ENCODE measurements around the gene RBPJL.
"Not testable (repeated sequence)": the region's sequence is repeated elsewhere in the genome, so short reads cannot be mapped to it uniquely, and the experiment has no call there.

Gene RBPJL

GRCh38 chr20:45343532-45344167 lies 37.0 kb downstream of the RBPJL start:
- no peak for DNase-seq

DNA sequence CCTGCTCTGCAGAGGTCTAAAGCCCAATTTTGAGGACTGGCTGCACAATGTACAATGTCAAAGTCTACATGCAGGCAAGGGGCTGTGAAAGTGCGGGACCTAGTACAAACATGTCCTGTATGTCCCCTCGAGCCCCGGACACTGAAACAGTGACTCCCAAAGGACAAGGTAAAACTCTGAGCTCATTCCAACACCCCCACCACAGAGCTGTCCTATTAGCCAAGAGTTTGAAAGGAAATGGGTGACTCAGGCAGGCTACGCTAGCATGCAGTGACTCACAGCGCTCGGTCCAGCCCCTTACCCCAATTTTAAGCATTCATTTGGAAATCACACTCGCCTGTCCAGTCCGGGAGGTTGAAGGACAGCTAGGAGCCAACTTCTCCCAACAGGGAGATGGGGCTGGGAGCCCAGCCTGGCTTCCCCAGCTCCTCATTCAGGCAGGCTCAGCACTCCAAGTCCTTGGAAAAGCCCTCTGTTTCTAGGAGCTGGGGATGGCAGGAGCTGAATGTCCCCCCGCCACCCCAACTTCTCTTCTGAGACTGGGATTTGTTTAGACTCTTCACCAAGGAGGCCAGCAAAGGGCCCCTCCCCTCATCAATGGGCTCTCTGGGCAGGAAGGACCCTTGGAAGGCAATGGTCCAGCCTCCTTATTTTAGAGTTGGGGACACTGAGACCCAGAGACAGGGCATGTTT lies 37.7 kb downstream of the RBPJL start:
- peak; percentile 97 for DNase-seq

DNA sequence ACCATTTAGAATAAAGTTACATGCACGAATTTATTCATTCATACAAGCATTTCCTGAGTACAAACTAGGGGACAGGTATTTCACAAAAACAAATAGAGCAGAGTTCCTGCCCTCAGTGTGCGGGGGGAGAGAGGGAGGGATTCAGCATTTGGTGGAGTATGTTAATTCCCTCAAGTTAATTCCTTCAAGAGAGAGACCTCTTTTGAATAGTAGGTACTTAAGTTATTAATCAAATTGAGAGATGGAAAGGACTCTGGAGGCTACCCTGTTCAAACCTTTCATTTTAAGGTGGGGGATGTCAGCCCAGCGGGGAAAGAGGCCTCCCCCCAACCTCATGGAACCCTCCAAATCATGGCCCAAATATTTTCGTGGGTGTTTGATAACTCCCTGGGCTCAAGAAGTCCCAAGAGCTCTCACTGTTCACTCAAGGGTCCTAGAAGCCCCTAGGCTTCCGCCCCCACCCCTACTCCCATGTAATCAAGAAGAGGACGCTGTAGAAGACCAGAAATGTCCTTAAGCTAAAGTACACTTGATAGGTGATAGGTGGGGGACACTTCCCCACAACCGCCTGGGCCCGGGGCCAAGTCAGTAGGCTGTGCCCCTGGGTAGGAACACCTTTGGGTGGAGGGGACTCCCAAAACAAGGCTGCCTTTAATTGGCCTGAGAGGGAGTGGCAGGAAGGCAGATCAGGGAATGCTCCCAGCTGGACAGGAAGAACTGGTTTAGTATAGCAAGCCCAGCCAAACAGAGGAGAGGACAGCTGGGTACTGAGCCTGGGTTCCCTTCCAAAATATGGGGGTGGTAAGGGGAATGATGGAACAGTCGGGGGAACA lies 38.7 kb downstream of the RBPJL start:
- peak; percentile 69 for DNase-seq

- peak; percentile 78 for DNase-seq
Measured at GRCh38 chr20:45346291-45346718, 39.7 kb downstream of the RBPJL start.

GRCh38 chr20:45346851-45347250 lies 40.2 kb downstream of the RBPJL start:
- DNase-seq, result no peak

DNA sequence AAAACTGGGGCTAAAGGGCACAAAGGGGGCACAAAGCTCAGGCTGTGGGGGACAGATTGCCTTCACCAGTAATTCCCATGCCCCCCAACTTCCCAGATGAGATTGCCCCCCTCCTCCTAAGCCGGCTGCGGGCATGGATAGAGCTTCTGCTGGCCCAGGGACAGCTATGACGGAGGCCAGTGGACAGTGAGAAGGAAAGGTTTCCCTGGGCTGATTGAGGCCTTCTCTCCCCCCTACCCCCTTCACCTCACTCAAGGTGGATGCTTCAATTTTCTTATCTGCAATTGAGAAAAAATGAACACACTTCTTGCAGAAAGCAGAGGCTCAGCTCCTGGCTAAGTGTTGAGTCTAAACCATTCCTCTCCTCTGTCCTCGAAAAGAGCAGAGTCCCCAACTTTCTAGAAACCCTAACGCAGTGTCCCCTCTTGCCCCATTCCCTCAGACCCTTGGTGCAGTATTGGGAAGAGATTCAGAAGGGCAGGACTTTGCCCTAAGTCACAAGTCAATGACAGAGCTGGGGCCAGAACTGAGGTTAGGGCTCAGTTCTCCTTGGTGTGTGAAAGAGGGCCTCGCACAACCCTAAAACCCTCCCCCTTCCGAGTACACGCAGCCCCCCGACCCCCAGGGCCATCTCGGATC lies 40.8 kb downstream of the RBPJL start:
- no peak for DNase-seq

DNA sequence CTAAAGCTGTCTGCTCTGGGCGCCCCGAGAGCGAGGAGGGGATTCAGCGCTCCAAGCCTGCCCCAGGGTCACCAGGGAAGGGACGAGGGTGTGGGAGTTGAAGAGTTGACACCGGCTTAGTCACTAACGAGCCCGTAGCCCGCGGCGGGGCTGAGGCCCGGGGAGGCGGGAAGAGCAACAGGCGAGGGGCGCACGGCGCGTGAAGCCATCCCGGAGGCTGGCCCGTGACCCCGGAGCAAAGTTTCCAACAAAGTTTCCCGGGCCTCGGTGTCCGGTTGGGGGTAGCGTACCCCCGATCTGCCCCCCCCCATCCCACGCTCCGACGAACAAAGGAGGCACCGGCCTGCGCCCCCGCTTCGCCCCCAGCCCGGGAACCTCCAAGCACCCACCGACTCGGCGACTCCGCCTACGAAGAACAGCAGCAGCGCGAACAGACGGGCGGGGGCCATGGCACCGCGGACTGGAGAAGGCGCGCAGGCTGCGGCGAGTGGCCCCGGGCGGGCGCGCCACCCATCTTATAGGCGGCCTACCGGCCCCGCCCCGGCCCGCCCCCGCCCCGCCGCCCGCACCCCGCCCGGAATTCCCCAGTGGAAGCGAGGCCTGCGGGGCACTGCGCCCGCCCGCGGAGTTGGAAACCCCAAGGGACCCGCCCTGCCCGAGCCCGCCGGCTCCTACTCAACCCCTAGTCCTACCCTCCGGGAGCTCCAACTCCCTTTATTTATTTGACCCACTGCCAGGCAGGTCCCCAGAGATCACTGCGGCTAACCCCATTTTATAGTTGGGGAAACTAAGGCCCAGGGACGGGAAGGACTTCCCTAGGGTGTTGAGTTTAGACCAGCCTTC lies 41.5 kb downstream of the RBPJL start, which contains the start of gene SDC4:
Gene SDC4 (minus strand): TSS at position 489 of the 843 bp plus-strand sequence. CDS start 40 bp downstream, at position 449.
- peak; percentile 80 for DNase-seq

DNA sequence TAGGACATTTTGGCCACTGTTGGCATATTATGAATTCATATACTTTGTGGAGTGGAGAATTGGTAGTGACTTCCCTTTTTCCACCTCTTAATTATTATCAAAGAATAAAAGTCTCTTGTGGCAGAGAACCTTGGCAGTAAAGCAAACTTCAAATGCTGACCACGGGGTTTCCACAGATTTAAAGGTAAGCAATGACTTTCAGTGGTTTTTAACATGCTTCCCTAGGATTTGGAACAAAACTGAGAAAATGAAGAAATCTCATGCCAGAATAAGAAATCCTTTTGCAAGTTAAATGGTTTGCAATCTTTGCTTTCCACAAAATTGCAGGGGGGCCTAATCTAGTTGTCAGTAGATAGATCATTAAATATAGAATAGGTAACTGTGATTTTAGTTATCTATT lies 43.6 kb downstream of the RBPJL start:
- no peak for DNase-seq

DNA sequence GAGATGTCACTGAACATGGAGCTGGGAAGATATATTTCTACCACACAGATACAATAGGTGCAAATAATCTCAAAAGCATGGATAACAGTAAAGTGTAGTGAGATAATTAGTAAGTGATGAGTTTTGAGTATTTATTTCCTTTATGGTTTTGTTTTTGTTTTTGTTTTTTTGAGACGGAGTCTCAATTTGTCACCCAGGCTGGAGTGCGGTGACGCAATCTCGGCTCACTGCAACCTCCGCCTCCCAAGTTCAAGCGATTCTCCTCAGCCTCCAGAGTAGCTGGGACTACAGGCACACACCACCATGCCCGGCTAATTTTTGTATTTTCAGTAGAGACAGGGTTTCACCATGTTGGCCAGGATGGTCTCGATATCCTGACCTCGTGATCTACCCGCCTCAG lies 44.2 kb downstream of the RBPJL start:
- DNase-seq, result not testable (repeated sequence)

- DNase-seq, result no peak
Measured at GRCh38 chr20:45352729-45353128, 46.1 kb downstream of the RBPJL start.

DNA sequence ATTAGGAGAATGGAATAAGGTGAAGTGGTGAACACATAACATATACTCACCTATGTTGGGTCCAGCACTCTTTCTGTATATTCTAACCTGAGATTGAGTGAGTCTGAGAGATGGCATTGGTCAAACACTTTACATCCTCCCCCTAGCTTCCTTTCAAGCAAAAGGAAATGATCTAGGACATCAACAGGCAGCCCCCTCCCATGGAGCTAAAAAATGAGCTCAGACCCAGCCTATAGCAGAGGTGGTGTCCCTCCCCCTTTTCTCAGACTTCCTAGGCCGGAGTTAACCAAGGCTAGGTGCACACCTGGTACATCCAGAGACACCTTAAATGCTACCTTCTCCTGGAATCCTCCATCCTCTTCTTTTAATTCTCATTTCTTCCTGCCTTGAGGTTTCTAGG lies 47.1 kb downstream of the RBPJL start:
- no peak for DNase-seq

- DNase-seq, result no peak
Measured at GRCh38 chr20:45354423-45355208, 48.0 kb downstream of the RBPJL start.

DNA sequence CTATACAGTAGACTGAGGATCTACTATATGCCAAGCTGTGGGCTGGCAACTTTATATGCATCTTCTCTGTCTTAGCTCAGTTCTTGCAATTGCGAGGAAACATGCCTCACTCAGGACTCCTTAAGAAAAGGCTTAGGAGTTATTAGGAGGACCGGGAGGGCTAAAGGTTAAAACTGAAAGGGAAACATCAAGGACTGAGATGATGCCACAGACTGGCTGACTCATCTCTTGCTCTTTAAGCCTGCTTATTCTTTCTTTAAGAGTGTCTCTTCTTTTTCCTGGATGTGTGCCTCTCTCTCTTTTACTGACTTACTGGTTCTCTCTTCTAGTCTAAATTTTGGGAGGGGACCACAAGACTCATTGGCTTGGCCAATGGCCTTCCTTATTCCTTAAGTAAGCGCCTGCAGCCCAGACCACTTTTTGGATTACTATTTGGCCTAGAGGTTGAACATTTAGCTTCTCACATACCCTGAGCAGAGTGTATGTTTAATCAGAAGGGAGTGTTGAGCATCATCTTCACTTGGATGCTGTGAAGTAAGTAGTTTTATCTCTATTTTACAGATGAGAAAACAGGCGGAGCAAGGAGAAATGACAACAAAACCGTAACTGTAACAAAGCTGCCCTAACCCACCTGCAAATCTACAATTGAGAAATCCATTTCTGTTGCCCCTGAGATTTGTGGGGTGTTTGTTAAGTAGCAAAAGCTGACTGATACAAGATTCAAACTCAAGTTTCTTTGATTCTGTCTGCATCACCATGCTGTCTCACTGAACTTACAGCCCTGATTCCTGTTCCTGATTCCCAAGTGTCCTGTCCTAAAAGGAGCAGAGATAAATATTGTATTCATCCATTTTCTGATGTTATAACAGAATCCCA lies 48.8 kb downstream of the RBPJL start:
- peak; percentile 66 for DNase-seq

- no peak for DNase-seq
Measured at GRCh38 chr20:45358282-45359068, 51.8 kb downstream of the RBPJL start.

DNA sequence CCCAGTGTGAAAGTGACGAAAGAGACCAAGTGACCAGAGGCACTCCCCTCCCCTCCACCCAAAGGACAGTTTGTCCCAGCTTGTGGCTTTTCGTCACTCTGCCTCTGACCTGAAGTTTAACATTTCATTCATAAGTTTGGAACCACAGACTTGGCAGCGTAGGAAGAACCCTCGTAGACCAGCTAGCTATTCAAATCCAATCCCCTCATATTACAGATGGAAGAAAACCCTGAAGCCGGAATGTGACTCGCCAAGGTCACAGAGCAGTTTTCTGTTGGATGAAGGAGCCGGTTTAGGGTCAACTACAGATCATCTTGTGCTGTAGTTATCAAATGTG lies 52.4 kb downstream of the RBPJL start:
- no peak for DNase-seq

DNA sequence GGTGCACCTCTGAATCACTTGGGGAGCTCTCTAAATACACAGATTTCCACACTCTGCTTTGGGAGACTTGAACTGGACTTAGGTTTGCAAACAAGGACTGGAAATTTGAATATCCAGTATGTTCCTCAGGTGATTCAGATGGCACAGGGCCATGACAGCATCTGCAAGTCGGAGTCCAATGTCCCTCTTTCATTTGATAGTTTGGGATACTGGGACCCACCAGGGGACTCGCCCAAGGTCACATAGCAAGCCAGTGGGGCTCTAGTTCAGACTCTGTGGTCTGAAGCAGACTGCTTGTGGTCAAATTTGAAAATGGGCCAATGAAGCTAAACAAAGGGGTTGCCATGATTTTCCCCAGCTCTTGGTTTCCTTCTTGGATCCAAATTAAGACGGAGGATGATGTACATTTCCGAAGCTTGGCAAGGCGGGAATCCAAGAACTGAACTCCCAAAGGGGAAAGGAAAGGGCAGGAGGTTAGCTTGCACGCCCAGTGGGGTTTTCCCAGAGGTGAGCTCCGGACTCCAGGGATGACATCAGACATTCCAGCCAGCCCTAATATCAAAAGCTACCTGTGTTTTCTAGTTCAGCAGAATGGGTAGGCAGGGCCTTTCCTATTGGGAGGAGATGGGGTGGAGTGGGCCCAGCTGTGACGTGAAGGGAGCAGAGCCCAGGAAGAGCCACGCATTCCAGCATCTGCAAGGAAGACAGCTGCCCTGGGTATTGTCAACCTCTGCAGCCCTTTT lies 52.9 kb downstream of the RBPJL start:
- peak; percentile 94 for DNase-seq

DNA sequence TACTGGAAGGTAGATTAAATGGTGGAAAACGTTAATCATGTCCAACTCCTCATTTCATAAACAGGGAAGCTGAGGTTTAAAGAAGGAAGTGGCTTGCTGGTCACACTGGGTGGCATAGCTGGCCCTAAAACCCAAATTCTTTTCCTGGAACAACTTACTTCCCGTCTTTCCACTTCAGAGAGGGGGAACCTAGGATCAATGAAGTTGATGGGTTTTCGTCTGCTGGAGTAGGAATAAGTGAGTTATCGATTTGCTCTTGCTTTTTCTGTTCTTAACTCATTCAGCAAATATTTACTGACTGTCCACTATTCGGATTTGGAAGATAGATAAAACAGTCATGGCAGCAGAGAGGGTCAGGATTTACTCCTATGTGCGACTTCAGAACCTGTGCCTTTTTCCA lies 55.2 kb downstream of the RBPJL start:
- no peak for DNase-seq

DNA sequence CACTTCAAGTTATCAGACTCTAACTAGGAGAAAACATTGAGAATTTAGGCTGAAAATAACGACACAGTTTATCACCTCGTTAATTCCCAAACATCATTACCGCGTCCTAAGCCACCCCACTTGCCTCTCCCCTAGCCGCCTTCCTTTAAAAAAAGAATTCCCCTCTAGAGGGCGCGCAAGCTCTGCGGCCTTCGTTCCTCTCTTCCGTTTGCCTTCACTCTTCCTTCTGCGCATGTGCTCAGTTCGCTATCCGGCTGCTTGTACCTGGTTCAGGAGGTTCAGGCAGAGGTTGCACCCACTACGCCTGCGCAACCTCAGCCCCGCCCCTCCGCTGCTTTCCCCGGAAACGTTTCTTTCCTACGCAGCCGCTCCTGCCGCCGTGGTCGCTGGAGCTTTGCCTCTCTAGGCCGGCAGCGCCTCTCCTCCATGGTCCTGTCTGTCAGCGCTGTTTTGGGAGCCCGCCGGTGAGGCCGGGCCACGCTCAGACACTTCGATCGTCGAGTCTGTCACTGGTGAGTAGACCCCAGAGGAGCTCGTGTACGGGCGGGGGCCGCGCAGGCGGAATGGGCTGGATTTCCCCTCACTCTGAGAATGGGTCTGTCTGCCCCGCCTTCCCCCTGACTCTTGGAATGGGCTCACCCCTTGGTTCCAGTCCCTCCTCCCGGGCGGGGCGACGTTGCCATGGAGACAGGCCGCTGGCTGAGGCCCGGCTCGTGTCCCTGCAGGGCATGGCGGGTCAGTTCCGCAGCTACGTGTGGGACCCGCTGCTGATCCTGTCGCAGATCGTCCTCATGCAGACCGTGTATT lies 56.4 kb downstream of the RBPJL start, which contains the start of gene SYS1:
Gene SYS1 (plus strand): TSS at position 353 of the 807 bp plus-strand sequence. CDS start 376 bp downstream, at position 729.
- DNase-seq, result peak; percentile 99
